Lung microvascular endothelial cell (primary cell): ENCODE measurements around the gene PKLR. TPM values are rescaled to one million over a fixed set of nuclear protein-coding genes. Genes with fewer than 3 reads are reported as not detected.

Source experiments
- total RNA-seq: library from RNA; depleted of rRNA; stranded (reverse); fragments of >200 nt; gene quantifications from 2 replicates; pipeline ENCODE4 v1.2.1, GENCODE V29; 2014

The PKLR gene
- total RNA-seq, 1 donor from 2014 or later = not detected

Other genes starting within 250 kb of the PKLR start
- 13.5 and 15.1 TPM in 2 replicates for gene EFNA4, start 237.7 kb downstream of the PKLR start, total RNA-seq
- gene EFNA3, start 222.6 kb downstream of the PKLR start, total RNA-seq = 0.79 and 1.3 TPM in 2 replicates
- 127 and 129 TPM in 2 replicates for gene EFNA1, start 173.6 kb downstream of the PKLR start, total RNA-seq
- 36.9 and 41.8 TPM in 2 replicates for gene SLC50A1, start 165.6 kb downstream of the PKLR start, total RNA-seq
- 25.5 and 34.9 TPM in 2 replicates for gene DPM3, start 160.9 kb downstream of the PKLR start, total RNA-seq
- 169 and 232 TPM in 2 replicates for gene KRTCAP2, start 128.1 kb downstream of the PKLR start, total RNA-seq
- gene TRIM46, start 127.6 kb downstream of the PKLR start, total RNA-seq = 1.2 and 2.4 TPM in 2 replicates
- 7.9 and 9.2 TPM in 2 replicates for gene THBS3, start 93.5 kb downstream of the PKLR start, total RNA-seq
- 28.8 and 31.6 TPM in 2 replicates for gene MTX1, start 92.7 kb downstream of the PKLR start, total RNA-seq
- 2.4 and 3.0 TPM in 2 replicates for gene ENTREP3, start 46.0 kb downstream of the PKLR start, total RNA-seq
- gene SCAMP3, start 39.1 kb downstream of the PKLR start, total RNA-seq = 24.8 and 34.1 TPM in 2 replicates
- gene CLK2, start 27.9 kb downstream of the PKLR start, total RNA-seq = 12.2 and 24.0 TPM in 2 replicates
- 0.44 and 0.60 TPM in 2 replicates for gene HCN3, start 24.0 kb downstream of the PKLR start, total RNA-seq
- gene FDPS, start 7.4 kb upstream of the PKLR start, total RNA-seq = 397 and 432 TPM in 2 replicates
- 7.2 and 9.3 TPM in 2 replicates for gene RUSC1, start 19.5 kb upstream of the PKLR start, total RNA-seq